ENCODE measurements around the gene ZPBP2.

ZPBP2 gene

DNA sequence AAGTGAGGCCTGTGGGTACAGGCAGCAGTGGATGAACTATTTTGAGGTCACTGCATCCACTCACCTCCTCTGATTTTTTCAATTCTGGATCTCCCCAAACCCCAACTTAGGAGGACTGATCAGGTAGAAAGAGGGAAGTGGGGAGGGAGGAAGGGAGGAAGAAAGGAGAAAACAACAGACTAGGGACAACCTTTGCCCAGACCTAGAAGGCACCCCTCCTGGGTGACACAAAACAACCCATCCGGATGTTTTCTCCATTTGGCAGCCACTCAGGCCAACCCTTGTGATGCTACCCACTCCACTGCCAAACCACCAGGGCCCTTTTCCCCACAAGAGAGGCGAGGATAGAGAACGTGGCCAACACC is 56.7 kb downstream of the ZPBP2 start:
- TF ChIP-seq, protein P1, sequence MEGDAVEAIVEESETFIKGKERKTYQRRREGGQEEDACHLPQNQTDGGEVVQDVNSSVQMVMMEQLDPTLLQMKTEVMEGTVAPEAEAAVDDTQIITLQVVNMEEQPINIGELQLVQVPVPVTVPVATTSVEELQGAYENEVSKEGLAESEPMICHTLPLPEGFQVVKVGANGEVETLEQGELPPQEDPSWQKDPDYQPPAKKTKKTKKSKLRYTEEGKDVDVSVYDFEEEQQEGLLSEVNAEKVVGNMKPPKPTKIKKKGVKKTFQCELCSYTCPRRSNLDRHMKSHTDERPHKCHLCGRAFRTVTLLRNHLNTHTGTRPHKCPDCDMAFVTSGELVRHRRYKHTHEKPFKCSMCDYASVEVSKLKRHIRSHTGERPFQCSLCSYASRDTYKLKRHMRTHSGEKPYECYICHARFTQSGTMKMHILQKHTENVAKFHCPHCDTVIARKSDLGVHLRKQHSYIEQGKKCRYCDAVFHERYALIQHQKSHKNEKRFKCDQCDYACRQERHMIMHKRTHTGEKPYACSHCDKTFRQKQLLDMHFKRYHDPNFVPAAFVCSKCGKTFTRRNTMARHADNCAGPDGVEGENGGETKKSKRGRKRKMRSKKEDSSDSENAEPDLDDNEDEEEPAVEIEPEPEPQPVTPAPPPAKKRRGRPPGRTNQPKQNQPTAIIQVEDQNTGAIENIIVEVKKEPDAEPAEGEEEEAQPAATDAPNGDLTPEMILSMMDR (IDR thresholded peaks at IDR 0.05; ENCODE audit: low read length): 0 out of 2 replicates have a peak, but pooled peaks have one; percentile 19
- TF ChIP-seq EZH2 (IDR thresholded peaks at IDR 0.05; ENCODE audit: borderline replicate concordance, low read length): no peak

DNA sequence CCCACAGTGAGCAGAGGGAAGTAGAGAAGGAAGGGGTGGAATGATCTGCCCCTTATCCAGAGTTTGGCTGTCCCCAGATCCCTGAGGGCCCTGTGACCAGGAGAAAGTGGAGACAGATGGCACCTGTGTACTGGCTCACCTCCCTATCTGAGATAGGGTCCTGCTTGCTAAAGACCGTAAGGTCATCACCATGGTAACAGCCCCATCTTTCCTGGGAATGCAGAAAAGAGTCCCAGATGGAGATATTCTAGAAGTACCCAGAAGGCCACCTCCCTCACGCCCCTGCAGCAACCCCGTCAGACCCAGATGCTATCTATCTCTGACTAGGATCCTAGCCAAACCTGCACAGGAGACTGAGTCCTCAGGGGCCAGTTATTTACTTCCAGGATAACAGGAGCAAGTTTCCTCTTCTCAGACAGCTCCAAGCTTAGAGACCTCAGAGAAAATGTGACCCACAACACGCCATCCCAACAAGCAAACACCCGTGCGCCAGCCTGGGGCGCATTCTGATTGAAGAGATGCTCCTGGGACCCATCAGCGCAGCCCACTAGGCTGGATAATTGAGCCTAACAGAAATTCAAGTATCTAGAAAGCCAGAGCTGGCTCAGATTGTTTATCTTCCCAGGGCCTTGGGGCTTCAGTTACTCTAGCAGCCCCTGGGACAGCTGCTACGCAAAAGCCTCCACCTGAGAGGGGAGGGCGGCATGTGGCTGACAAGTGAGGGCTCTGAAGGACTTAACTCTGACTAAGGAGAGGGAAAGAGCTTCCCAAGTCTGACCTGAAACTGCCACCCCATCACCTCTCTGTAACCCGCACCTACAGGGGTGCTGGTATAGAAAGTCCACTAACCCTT is 57.5 kb downstream of the ZPBP2 start:
- Histone ChIP-seq H3K9me3 (ENCODE audit: low read length) (no peaks in the 10 kb centered on the region), H3K4me3 (ENCODE audit: low read depth, low read length, poor library complexity, severe bottlenecking) (peak overlapping the region; percentile 78), H3K79me2 (ENCODE audit: insufficient read depth, low read length) (peaks cover 24% of the 10 kb centered on the region)

More for the DNA sequence above, 56.7 kb downstream of the ZPBP2 start:
- Histone ChIP-seq H3K27ac (ENCODE audit: low read depth, low read length, poor library complexity, severe bottlenecking) (peak overlapping the region; percentile 83), H3K9ac (ENCODE audit: low read length) (peak overlapping the region; percentile 76; the same call in 1 of the 2 replicates), H2AFZ (ENCODE audit: low read length) (no peak overlapping the region), H3K4me2 (ENCODE audit: low read length) (peak overlapping the region; percentile 88), H3K79me2 (ENCODE audit: insufficient read depth, low read length) (peaks cover 24% of the 10 kb centered on the region), H3K4me3 (ENCODE audit: low read depth, low read length, poor library complexity, severe bottlenecking) (peak overlapping the region; percentile 78), H3F3A (ENCODE audit: insufficient read depth, low read length) (no peaks in the 10 kb centered on the region), H3K9me2 (ENCODE audit: low read depth, low read length) (no peaks in the 10 kb centered on the region), H4K20me1 (ENCODE audit: insufficient read depth, low read length) (no peaks in the 10 kb centered on the region), H3K36me3 (ENCODE audit: insufficient read depth, low read length) (peaks cover 46% of the 10 kb centered on the region), H3K4me1 (ENCODE audit: insufficient read depth, low read length, severe bottlenecking) (peaks cover 60% of the 10 kb centered on the region), H3K9me3 (ENCODE audit: low read length) (no peaks in the 10 kb centered on the region), H3K27me3 (ENCODE audit: insufficient read depth, low read length) (no peaks in the 10 kb centered on the region)

DNA sequence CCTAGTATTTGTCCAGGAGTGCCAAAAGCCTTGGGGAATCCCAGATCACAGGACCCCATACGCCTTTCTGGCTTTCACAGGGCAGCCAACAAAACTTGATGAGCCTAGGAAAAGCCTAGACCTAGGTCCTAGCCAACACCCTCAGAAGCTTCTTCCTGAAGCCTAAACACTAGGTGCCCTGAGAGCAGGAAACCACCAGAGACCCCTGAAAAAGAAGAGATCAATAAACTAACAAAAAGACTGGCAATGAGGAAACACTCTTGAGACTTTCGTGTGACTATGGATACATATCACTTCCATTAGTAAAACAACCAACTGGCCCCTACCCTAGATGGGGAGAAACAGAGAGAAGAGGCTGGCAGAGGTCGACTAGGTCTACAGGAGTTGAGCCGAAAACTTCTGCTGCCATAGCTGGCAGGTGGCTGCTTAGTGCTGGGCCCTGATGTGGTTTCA is 58.2 kb downstream of the ZPBP2 start:
- Histone ChIP-seq H3K4me2 (ENCODE audit: low read length) (peak overlapping the region; percentile 88), H3K9me3 (ENCODE audit: low read length) (no peaks in the 10 kb centered on the region), H4K20me1 (ENCODE audit: insufficient read depth, low read length) (no peaks in the 10 kb centered on the region), H3K4me1 (ENCODE audit: insufficient read depth, low read length, severe bottlenecking) (peaks cover 56% of the 10 kb centered on the region), H3K36me3 (ENCODE audit: insufficient read depth, low read length) (peaks cover 32% of the 10 kb centered on the region), H3K79me2 (ENCODE audit: insufficient read depth, low read length) (peaks cover 24% of the 10 kb centered on the region), H3K27me3 (ENCODE audit: insufficient read depth, low read length) (no peaks in the 10 kb centered on the region), H2AFZ (ENCODE audit: low read length) (no peak overlapping the region), H3F3A (ENCODE audit: insufficient read depth, low read length) (no peaks in the 10 kb centered on the region), H3K27ac (ENCODE audit: low read depth, low read length, poor library complexity, severe bottlenecking) (peak overlapping the region; percentile 83), H3K9ac (ENCODE audit: low read length) (peak overlapping the region; percentile 76), H3K4me3 (ENCODE audit: low read depth, low read length, poor library complexity, severe bottlenecking) (peak overlapping the region; percentile 78), H3K9me2 (ENCODE audit: low read depth, low read length) (no peaks in the 10 kb centered on the region)
- no peak for TF ChIP-seq EZH2 (IDR thresholded peaks at IDR 0.05; ENCODE audit: borderline replicate concordance, low read length)
- TF ChIP-seq, protein P1 (IDR thresholded peaks at IDR 0.05; ENCODE audit: low read length): no peak

More for the DNA sequence above, 57.5 kb downstream of the ZPBP2 start:
- Histone ChIP-seq H3K27ac (ENCODE audit: low read depth, low read length, poor library complexity, severe bottlenecking) (peak overlapping the region; percentile 83), H3K27me3 (ENCODE audit: insufficient read depth, low read length) (no peaks in the 10 kb centered on the region), H3K4me2 (ENCODE audit: low read length) (peak overlapping the region; percentile 88), H3K36me3 (ENCODE audit: insufficient read depth, low read length) (peaks cover 39% of the 10 kb centered on the region), H3K9ac (ENCODE audit: low read length) (peak overlapping the region; percentile 76), H3K4me1 (ENCODE audit: insufficient read depth, low read length, severe bottlenecking) (peaks cover 60% of the 10 kb centered on the region), H4K20me1 (ENCODE audit: insufficient read depth, low read length) (no peaks in the 10 kb centered on the region), H3K9me2 (ENCODE audit: low read depth, low read length) (no peaks in the 10 kb centered on the region), H2AFZ (ENCODE audit: low read length) (no peak overlapping the region), H3F3A (ENCODE audit: insufficient read depth, low read length) (no peaks in the 10 kb centered on the region)
- TF ChIP-seq EZH2 (IDR thresholded peaks at IDR 0.05; ENCODE audit: borderline replicate concordance, low read length): no peak
- TF ChIP-seq, protein P1 (IDR thresholded peaks at IDR 0.05; ENCODE audit: low read length): no peak

Measured in OCI-LY1 (cell line).